Measurements from ENCODE around the gene MCU. TPM values are rescaled to one million over a fixed set of nuclear protein-coding genes. Genes with fewer than 3 reads are reported as not detected.

MCU gene
- polyA plus RNA-seq, 1 of the 3 experiments (the other 2 are of a cell fraction), result 20.6 TPM

GRCh38 chr10:72747521-72747920 is 55.6 kb downstream of the MCU start:
- CTCF ChIA-PET, result interaction anchor here (0.6 kb wide), 1 partner anchor 135 kb away, joined by 3 read pairs; no protein-coding TSS in a partner anchor
- Histone ChIP-seq H3K9ac (no peak overlapping the region), H3F3A (replicated peaks; ENCODE audit: insufficient read depth) (no peaks in the 10 kb centered on the region), H3K4me2 (no peak overlapping the region), H3K4me1 (ENCODE audit: control insufficient read depth in 1 of 2, insufficient read depth in 2 of 2, low read depth in 1 of 2, low read length in 1 of 2) (no peaks in the 10 kb centered on the region; a peak in 1 of 4 replicates), H3K4me3 (ENCODE audit: low read depth in 2 of 2, low read length in 1 of 2) (no peak overlapping the region), H3K27ac (ENCODE audit: low read depth in 2 of 2, low read length in 1 of 2) (no peak overlapping the region), H3K36me3 (replicated peaks in 1 of 2; ENCODE audit: control insufficient read depth in 1 of 2, insufficient read depth in 2 of 2, low read length in 1 of 2) (no peaks in the 10 kb centered on the region), H3K9me2 (no peaks in the 10 kb centered on the region), H4K20me1 (ENCODE audit: insufficient read depth) (peaks cover 5% of the 10 kb centered on the region; the same call in 1 of the 2 replicates), H2AFZ (ENCODE audit: low read depth) (no peak overlapping the region), H3K9me3 (no peaks in the 10 kb centered on the region), H3K79me2 (ENCODE audit: insufficient read depth) (peaks cover 16% of the 10 kb centered on the region), H3K27me3 (ENCODE audit: insufficient read depth) (no peaks in the 10 kb centered on the region)
- POLR2A ChIA-PET, result no interaction called here
- DNase-seq, result no peak
- TF ChIP-seq MEF2A (IDR thresholded peaks at IDR 0.05; ENCODE audit: borderline replicate concordance, low read depth), result no peak
- no peak for TF ChIP-seq GATA2 (CRISPR knock-in tag; IDR thresholded peaks at IDR 0.05)
- no peak for TF ChIP-seq RAD21 (IDR thresholded peaks at IDR 0.05; ENCODE audit: low read length)
- TF ChIP-seq RXRA (IDR thresholded peaks at IDR 0.05; ENCODE audit: borderline replicate concordance, low read depth), result no peak
- TF ChIP-seq TCF12 (IDR thresholded peaks at IDR 0.05), result no peak
- TF ChIP-seq GABPA (IDR thresholded peaks at IDR 0.05; ENCODE audit: low read depth), result no peak
- no peak for TF ChIP-seq JUND (IDR thresholded peaks at IDR 0.05)
- TF ChIP-seq, protein P1, sequence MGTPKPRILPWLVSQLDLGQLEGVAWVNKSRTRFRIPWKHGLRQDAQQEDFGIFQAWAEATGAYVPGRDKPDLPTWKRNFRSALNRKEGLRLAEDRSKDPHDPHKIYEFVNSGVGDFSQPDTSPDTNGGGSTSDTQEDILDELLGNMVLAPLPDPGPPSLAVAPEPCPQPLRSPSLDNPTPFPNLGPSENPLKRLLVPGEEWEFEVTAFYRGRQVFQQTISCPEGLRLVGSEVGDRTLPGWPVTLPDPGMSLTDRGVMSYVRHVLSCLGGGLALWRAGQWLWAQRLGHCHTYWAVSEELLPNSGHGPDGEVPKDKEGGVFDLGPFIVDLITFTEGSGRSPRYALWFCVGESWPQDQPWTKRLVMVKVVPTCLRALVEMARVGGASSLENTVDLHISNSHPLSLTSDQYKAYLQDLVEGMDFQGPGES (IDR thresholded peaks at IDR 0.05; ENCODE audit: low read depth, low read length), result no peak
- TF ChIP-seq SIN3A (IDR thresholded peaks at IDR 0.05; ENCODE audit: borderline replicate concordance, low read depth, low read length), result no peak
- no peak for TF ChIP-seq TAF1 (IDR thresholded peaks at IDR 0.05; ENCODE audit: borderline replicate concordance, low read depth, low read length)
- TF ChIP-seq, protein P2, sequence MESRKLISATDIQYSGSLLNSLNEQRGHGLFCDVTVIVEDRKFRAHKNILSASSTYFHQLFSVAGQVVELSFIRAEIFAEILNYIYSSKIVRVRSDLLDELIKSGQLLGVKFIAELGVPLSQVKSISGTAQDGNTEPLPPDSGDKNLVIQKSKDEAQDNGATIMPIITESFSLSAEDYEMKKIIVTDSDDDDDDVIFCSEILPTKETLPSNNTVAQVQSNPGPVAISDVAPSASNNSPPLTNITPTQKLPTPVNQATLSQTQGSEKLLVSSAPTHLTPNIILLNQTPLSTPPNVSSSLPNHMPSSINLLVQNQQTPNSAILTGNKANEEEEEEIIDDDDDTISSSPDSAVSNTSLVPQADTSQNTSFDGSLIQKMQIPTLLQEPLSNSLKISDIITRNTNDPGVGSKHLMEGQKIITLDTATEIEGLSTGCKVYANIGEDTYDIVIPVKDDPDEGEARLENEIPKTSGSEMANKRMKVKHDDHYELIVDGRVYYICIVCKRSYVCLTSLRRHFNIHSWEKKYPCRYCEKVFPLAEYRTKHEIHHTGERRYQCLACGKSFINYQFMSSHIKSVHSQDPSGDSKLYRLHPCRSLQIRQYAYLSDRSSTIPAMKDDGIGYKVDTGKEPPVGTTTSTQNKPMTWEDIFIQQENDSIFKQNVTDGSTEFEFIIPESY (IDR thresholded peaks at IDR 0.05; ENCODE audit: borderline replicate concordance, low read depth), result no peak
- TF ChIP-seq YY1 (IDR thresholded peaks at IDR 0.05; ENCODE audit: low read depth), result no peak
- no peak for TF ChIP-seq EZH2phosphoT487 (IDR thresholded peaks at IDR 0.05; ENCODE audit: borderline replicate concordance, low read depth)
- TF ChIP-seq TEAD4 (IDR thresholded peaks at IDR 0.05; ENCODE audit: borderline replicate concordance, insufficient read depth), result no peak
- TF ChIP-seq, protein P3, sequence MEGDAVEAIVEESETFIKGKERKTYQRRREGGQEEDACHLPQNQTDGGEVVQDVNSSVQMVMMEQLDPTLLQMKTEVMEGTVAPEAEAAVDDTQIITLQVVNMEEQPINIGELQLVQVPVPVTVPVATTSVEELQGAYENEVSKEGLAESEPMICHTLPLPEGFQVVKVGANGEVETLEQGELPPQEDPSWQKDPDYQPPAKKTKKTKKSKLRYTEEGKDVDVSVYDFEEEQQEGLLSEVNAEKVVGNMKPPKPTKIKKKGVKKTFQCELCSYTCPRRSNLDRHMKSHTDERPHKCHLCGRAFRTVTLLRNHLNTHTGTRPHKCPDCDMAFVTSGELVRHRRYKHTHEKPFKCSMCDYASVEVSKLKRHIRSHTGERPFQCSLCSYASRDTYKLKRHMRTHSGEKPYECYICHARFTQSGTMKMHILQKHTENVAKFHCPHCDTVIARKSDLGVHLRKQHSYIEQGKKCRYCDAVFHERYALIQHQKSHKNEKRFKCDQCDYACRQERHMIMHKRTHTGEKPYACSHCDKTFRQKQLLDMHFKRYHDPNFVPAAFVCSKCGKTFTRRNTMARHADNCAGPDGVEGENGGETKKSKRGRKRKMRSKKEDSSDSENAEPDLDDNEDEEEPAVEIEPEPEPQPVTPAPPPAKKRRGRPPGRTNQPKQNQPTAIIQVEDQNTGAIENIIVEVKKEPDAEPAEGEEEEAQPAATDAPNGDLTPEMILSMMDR (IDR thresholded peaks at IDR 0.05), result no peak
- no peak for TF ChIP-seq NFIC (IDR thresholded peaks at IDR 0.05; ENCODE audit: borderline replicate concordance)
- TF ChIP-seq, protein P4, sequence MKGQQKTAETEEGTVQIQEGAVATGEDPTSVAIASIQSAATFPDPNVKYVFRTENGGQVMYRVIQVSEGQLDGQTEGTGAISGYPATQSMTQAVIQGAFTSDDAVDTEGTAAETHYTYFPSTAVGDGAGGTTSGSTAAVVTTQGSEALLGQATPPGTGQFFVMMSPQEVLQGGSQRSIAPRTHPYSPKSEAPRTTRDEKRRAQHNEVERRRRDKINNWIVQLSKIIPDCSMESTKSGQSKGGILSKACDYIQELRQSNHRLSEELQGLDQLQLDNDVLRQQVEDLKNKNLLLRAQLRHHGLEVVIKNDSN (IDR thresholded peaks at IDR 0.05; ENCODE audit: borderline replicate concordance, low read depth), result no peak
- no peak for TF ChIP-seq MXI1 (IDR thresholded peaks at IDR 0.05; ENCODE audit: low read depth, low read length)
- no peak for TF ChIP-seq POLR2AphosphoS5 (IDR thresholded peaks at IDR 0.05; ENCODE audit: low read depth, low read length)
- WGBS (ENCODE audit: low lambda C conversion rate), result 94% methylated on average over 8 of the region's 8 CpGs

All from SK-N-SH (cell line).